ENCODE measurements around the gene FOXC1. TPM values are rescaled to one million over a fixed set of nuclear protein-coding genes. Genes with fewer than 3 reads are reported as not detected.

Gene FOXC1
- total RNA-seq, 2 donors from 2014 or later = 27.6 to 33.5 TPM

GRCh38 chr6:1606780-1607515 is 2.8 kb upstream of the FOXC1 start:
- intact Hi-C loops (cut with DNase I) = loop anchor here (5.0 to 10.0 kb wide), 3 partner anchors 500 to 1028 kb away; no protein-coding TSS in a partner anchor
- DNase-seq (ENCODE audit: low spot score) = peak; percentile 67

- no peak for DNase-seq (ENCODE audit: low spot score)
- intact Hi-C loops (cut with DNase I) = loop anchor here (5.0 to 10.0 kb wide), 3 partner anchors 500 to 1027 kb away; no protein-coding TSS in a partner anchor
Measured at GRCh38 chr6:1607516-1608221, 2.0 kb upstream of the FOXC1 start.

- intact Hi-C loops (cut with DNase I) = loop anchor here (5.0 to 10.0 kb wide), 3 partner anchors 499 to 1026 kb away; no protein-coding TSS in a partner anchor
- no peak for DNase-seq (ENCODE audit: low spot score)
Measured at GRCh38 chr6:1608222-1609040, 1.3 kb upstream of the FOXC1 start.

- intact Hi-C loops (cut with DNase I) = loop anchor here (5.0 to 10.0 kb wide), 3 partner anchors 498 to 1026 kb away; no protein-coding TSS in a partner anchor
- peak; percentile 89 for DNase-seq (ENCODE audit: low spot score)
Measured at GRCh38 chr6:1609041-1609647, 571 bp upstream of the FOXC1 start.

- intact Hi-C loops (cut with DNase I) = loop anchor here in 1 of 2 donors (5.0 kb wide), 1 partner anchor 827 kb away; no protein-coding TSS in a partner anchor
- DNase-seq (ENCODE audit: low spot score) = peak; percentile 86
Measured at GRCh38 chr6:1610497-1611321, 994 bp downstream of the FOXC1 start.

- intact Hi-C loops (cut with DNase I) = loop anchor here in 1 of 2 donors (5.0 kb wide), 1 partner anchor 826 kb away; no protein-coding TSS in a partner anchor
- peak; percentile 81 for DNase-seq (ENCODE audit: low spot score)
Measured at GRCh38 chr6:1611322-1611571, 1.5 kb downstream of the FOXC1 start.

- intact Hi-C loops (cut with DNase I) = loop anchor here in 1 of 2 donors (5.0 kb wide), 1 partner anchor 826 kb away; no protein-coding TSS in a partner anchor
- peak; percentile 76 for DNase-seq (ENCODE audit: low spot score)
Measured at GRCh38 chr6:1611572-1612298, 2.0 kb downstream of the FOXC1 start.

GRCh38 chr6:1612299-1612973 is 2.7 kb downstream of the FOXC1 start:
- intact Hi-C loops (cut with DNase I) = loop anchor here in 1 of 2 donors (5.0 kb wide), 1 partner anchor 825 kb away; no protein-coding TSS in a partner anchor
- no peak for DNase-seq (ENCODE audit: low spot score)

GRCh38 chr6:1612974-1613306 is 3.2 kb downstream of the FOXC1 start:
- intact Hi-C loops (cut with DNase I) = loop anchor here in 1 of 2 donors (5.0 kb wide), 1 partner anchor 824 kb away; no protein-coding TSS in a partner anchor

GRCh38 chr6:1613346-1613687 is 3.6 kb downstream of the FOXC1 start:
- no peak for DNase-seq (ENCODE audit: low spot score)
- intact Hi-C loops (cut with DNase I) = loop anchor here in 1 of 2 donors (5.0 kb wide), 1 partner anchor 824 kb away; no protein-coding TSS in a partner anchor

More at GRCh38 chr6:1612974-1613306, 3.2 kb downstream of the FOXC1 start:
- peak; percentile 37 for DNase-seq (ENCODE audit: low spot score)

GRCh38 chr6:1613688-1614447 is 4.2 kb downstream of the FOXC1 start:
- DNase-seq (ENCODE audit: low spot score) = peak; percentile 87
- intact Hi-C loops (cut with DNase I) = loop anchor here in 1 of 2 donors (5.0 kb wide), 1 partner anchor 823 kb away; no protein-coding TSS in a partner anchor

- DNase-seq (ENCODE audit: low spot score) = peak; percentile 81
Measured at GRCh38 chr6:1614448-1615150, 4.9 kb downstream of the FOXC1 start.

GRCh38 chr6:1615151-1615852 is 5.6 kb downstream of the FOXC1 start:
- peak; percentile 46 for DNase-seq (ENCODE audit: low spot score)
- intact Hi-C loops (cut with DNase I) = loop anchor here (5.0 kb wide), 2 partner anchors 72 to 1367 kb away; no protein-coding TSS in a partner anchor

More at GRCh38 chr6:1614448-1615150, 4.9 kb downstream of the FOXC1 start:
- intact Hi-C loops (cut with DNase I) = loop anchor here (5.0 kb wide), 3 partner anchors 73 to 1368 kb away; no protein-coding TSS in a partner anchor

GRCh38 chr6:1615853-1616420 is 6.2 kb downstream of the FOXC1 start:
- DNase-seq (ENCODE audit: low spot score) = peak; percentile 45
- intact Hi-C loops (cut with DNase I) = loop anchor here (5.0 kb wide), 2 partner anchors 71 to 1366 kb away; no protein-coding TSS in a partner anchor

All from posterior vena cava (tissue), 2 donors.